GM21737 (cell line): Measurements from ENCODE around the gene ZEB2.

Experiments used
- ATAC-seq: cut with Tn5 transposase; IDR thresholded peaks from one replicate; pipeline ENCODE4 v1.9.1; 2021; ENCODE audit warnings: mild to moderate bottlenecking, moderate library complexity; ENCODE audit not compliant: unreplicated experiment

The ZEB2 gene

GRCh38 chr2:144513388-144514101 lies 6.4 kb downstream of the ZEB2 start:
- no peak for ATAC-seq

DNA sequence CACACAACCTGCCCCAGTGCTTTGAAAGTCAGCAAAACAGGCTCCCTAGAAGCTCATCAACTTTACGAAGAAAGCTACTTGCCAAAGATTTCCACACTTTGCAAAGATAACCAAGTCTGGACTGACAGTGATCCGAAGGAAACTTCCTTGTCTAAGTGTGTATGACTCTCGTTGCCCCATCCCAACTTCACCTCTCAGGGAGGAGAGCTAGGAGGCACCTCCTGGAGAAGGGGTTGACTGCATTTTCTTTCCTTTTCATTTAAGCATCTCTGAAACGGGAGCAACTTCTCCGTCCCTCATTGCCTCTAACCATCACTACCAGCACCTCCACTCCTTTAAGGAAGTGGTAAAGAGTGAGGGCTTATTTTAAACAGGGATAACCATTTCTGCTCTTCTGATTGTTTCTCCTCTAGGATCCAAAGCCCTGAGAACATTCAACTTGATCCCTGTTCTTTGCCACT lies 7.0 kb downstream of the ZEB2 start:
- ATAC-seq = no peak

- no peak for ATAC-seq
Observed at GRCh38 chr2:144512470-144512869, 7.4 kb downstream of the ZEB2 start.

DNA sequence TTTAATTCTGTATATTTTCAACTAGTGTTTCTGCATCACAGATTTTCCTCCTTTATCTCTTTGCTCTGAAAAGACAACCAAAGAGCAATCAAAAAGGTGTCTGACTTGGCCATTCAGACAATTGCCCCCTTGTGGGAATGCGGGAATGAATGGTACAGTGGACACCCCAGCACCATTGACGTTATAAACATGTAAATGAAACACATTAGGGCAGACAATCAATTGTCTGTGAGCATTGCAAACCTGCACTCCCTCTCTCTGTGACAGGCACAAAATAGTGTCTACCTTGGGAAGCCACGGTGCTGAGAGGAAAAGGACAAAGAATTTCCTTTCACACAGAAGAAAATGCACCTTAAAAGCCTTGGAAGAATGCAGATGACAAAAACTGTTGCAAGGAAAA lies 8.0 kb downstream of the ZEB2 start:
- ATAC-seq = no peak

- no peak for ATAC-seq
Observed at GRCh38 chr2:144511226-144511810, 8.6 kb downstream of the ZEB2 start.

- peak; percentile 73 for ATAC-seq
Observed at GRCh38 chr2:144510294-144510991, 9.5 kb downstream of the ZEB2 start.

DNA sequence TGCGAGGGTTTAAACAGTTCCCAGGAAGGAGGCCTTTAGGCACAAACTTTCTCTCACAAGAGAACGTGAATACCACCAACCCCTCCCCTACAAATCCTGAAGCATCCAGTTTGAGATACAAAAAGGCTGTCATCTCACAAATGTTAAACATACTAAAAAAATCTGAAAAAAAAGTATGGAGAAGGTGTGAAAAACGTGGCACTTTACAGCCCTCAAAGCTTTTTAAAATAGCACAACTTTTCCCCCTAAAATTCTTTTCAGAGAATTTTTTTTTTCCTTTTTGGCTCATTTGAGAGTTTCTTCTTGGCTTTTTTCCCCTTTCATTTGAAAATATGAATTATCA lies 10.1 kb downstream of the ZEB2 start:
- ATAC-seq = no peak

GRCh38 chr2:144509001-144509878 lies 10.7 kb downstream of the ZEB2 start:
- no peak for ATAC-seq

GRCh38 chr2:144508172-144508851 lies 11.6 kb downstream of the ZEB2 start:
- ATAC-seq = no peak

- ATAC-seq = no peak
Observed at GRCh38 chr2:144507441-144508171, 12.3 kb downstream of the ZEB2 start.

GRCh38 chr2:144505245-144505831 lies 14.6 kb downstream of the ZEB2 start:
- ATAC-seq = no peak

DNA sequence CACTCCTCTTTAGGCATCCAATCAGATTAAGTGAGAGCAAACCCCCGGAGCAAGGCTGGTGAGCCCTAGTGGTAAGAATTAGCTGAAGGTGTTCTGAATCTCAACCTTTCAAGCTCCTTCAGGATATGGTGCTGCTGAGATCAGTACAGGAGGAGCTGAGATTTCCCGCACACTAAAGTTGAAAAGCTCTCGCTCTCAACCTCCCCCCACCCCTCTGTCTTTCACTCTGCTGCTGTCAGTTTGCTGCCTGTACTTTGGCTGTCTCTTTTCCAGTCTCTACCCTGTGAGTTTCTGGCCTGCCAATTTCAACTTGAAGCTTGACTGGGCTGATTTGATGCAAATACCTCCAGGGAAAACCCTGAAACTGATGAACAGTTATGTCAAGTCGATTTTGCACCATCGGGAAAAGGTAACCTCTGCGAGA lies 15.7 kb downstream of the ZEB2 start:
- no peak for ATAC-seq

DNA sequence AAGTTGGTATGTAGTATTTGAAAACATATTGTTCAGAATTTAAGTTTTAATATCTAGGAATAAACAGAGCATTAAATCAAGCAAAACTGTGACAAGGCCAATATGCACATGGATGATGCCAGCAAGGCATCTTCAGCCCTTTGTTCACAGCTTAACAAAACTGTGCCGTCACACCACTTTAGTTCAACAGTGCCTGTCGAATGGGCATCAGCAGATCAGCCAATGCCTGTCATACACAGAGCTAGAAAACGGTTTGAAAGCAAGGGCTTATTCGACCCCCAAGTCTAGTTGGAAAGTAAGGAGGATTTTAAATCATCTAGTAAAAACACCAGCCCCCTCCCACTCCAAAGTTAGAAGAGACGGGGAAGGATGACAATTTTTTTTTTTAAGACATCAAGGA lies 16.7 kb downstream of the ZEB2 start:
- ATAC-seq = no peak

DNA sequence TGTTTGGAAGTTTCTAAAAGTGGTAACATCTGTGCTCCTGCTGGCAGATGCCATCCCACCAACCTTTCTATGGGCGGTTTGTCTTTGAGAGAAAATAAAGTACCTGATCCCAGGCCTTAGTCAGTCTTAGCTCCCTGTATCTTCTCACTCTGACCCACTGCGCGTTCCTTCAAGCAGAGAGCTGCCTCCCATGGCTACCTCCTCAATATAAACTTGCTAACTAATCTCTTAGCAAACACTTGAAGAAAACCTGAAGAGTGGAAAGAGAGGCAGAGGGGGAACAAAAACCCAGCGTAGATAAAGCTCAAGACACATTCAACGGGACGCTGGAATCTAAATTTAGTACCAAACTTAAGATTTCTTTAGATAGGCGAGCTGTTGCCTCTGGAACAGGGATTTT lies 17.6 kb downstream of the ZEB2 start:
- ATAC-seq = no peak

DNA sequence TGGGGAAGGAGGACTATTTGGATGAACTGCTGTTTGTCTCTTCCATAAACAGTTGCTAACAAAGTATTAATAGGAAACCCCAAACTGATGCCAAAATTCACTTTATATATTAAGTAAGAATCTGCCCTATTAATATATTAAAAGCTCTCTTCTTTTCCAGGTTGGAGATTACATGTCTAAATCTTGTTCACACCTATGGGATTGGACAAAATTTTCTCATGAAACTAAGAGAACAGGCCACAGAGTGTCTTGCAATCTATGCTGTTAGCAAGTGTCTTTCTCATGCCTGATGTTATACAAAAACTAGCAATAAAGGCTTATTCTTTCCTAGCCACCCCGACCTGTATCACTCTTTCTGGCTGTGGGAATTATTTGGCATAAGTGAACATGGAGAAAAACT lies 18.3 kb downstream of the ZEB2 start:
- ATAC-seq = no peak

- ATAC-seq = no peak
Observed at GRCh38 chr2:144501118-144501517, 18.8 kb downstream of the ZEB2 start.

DNA sequence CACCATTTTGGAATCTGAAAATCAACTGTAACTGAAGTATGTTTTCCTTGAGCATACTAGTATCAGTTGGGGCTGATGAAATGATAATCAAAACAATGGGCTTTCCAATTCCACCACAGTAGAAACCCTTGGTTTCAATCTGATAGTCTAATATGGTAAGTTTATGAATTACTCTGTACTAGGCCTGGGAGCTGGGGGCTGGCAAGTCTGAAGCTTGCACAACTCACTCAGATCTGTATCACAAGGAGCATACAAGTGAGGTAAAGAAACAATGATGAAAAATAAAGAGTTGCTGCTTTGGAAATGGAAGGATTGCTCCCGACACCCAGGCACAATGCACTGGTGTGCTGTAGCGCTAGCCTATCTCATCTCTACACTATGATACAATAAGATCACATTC lies 19.4 kb downstream of the ZEB2 start:
- no peak for ATAC-seq

- no peak for ATAC-seq
Observed at GRCh38 chr2:144498277-144498676, 21.6 kb downstream of the ZEB2 start.

GRCh38 chr2:144496977-144497598 lies 22.8 kb downstream of the ZEB2 start:
- no peak for ATAC-seq
